Measurements from ENCODE around the gene BDP1. TPM values are rescaled to one million over a fixed set of nuclear protein-coding genes. Genes with fewer than 3 reads are reported as not detected.
"Not testable (repeated sequence)": the region's sequence is repeated elsewhere in the genome, so short reads cannot be mapped to it uniquely, and the experiment has no call there.

BDP1 gene
- polyA plus RNA-seq, 2 donors: 5.8 to 9.1 TPM

GRCh38 chr5:71460693-71461092 lies 5.2 kb downstream of the BDP1 start:
- Histone ChIP-seq H3K27ac (ENCODE audit: low read depth in 2 of 2, low read length in 1 of 2) (no peak overlapping the region), H3K27me3 (ENCODE audit: control insufficient read depth in 1 of 2, insufficient read depth in 2 of 2, low read length in 2 of 2) (no peaks in the 10 kb centered on the region), H3K9me3 (ENCODE audit: control insufficient read depth in 2 of 2, insufficient read depth in 1 of 2, low read depth in 1 of 2, low read length in 1 of 2) (no peaks in the 10 kb centered on the region), H3K36me3 (ENCODE audit: control insufficient read depth in 2 of 2, insufficient read depth in 2 of 2, low read length in 1 of 2) (peaks cover 0 to 5% of the 10 kb centered on the region in 2 donors), H3K4me1 (ENCODE audit: control insufficient read depth in 2 of 2, insufficient read depth in 2 of 2, low read length in 1 of 2) (no peaks in the 10 kb centered on the region), H3K4me3 (ENCODE audit: low read depth in 1 of 2, low read length in 2 of 2) (no peak overlapping the region)
- 97 to 100% methylated on average over 1 of the region's 1 CpG for WGBS, 2 donors

DNA sequence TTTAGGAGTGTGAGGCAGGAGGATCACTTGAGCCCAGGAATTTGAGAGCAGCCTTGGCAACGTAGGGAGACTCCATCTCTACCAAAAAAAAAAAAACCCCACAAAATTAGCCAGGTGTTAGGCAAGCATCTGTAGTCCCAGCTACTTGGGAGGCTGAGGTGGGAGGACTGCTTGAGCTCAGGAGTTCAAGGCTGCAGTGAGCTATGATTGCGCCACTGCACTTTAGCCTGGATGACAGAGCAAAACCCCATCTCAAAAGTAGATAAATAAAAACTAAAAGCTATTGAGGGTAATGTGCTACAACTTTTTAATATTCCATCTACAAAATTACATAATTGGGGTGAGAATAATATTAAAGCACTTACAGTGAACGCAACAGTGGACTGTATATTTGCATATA lies 5.9 kb downstream of the BDP1 start:
- 96 to 97% methylated on average over 3 of the region's 3 CpGs for WGBS, 2 donors
- Histone ChIP-seq H3K4me3 (ENCODE audit: low read depth in 1 of 2, low read length in 2 of 2) (no peak overlapping the region), H3K27me3 (ENCODE audit: control insufficient read depth in 1 of 2, insufficient read depth in 2 of 2, low read length in 2 of 2) (no peaks in the 10 kb centered on the region), H3K36me3 (ENCODE audit: control insufficient read depth in 2 of 2, insufficient read depth in 2 of 2, low read length in 1 of 2) (peaks cover 0 to 5% of the 10 kb centered on the region in 2 donors), H3K4me1 (ENCODE audit: control insufficient read depth in 2 of 2, insufficient read depth in 2 of 2, low read length in 1 of 2) (no peaks in the 10 kb centered on the region), H3K9me3 (ENCODE audit: control insufficient read depth in 2 of 2, insufficient read depth in 1 of 2, low read depth in 1 of 2, low read length in 1 of 2) (no peaks in the 10 kb centered on the region), H3K27ac (ENCODE audit: low read depth in 2 of 2, low read length in 1 of 2) (no peak overlapping the region)

- H3K27ac ChIP-seq (ENCODE audit: low read depth in 2 of 2, low read length in 1 of 2): no peak overlapping the region
- H3K27me3 ChIP-seq (ENCODE audit: control insufficient read depth in 1 of 2, insufficient read depth in 2 of 2, low read length in 2 of 2): no peaks in the 10 kb centered on the region
- H3K36me3 ChIP-seq (ENCODE audit: control insufficient read depth in 2 of 2, insufficient read depth in 2 of 2, low read length in 1 of 2): peaks cover 2% of the 10 kb centered on the region in 2 donors
- no peaks in the 10 kb centered on the region for H3K4me1 ChIP-seq (ENCODE audit: control insufficient read depth in 2 of 2, insufficient read depth in 2 of 2, low read length in 1 of 2)
- H3K4me3 ChIP-seq (ENCODE audit: low read depth in 1 of 2, low read length in 2 of 2): no peak overlapping the region
- H3K9me3 ChIP-seq (ENCODE audit: control insufficient read depth in 2 of 2, insufficient read depth in 1 of 2, low read depth in 1 of 2, low read length in 1 of 2): no peaks in the 10 kb centered on the region
- 66 to 78% methylated on average over 9 of the region's 9 CpGs for WGBS, 2 donors
Observed at GRCh38 chr5:71471193-71471592, 15.7 kb downstream of the BDP1 start.

DNA sequence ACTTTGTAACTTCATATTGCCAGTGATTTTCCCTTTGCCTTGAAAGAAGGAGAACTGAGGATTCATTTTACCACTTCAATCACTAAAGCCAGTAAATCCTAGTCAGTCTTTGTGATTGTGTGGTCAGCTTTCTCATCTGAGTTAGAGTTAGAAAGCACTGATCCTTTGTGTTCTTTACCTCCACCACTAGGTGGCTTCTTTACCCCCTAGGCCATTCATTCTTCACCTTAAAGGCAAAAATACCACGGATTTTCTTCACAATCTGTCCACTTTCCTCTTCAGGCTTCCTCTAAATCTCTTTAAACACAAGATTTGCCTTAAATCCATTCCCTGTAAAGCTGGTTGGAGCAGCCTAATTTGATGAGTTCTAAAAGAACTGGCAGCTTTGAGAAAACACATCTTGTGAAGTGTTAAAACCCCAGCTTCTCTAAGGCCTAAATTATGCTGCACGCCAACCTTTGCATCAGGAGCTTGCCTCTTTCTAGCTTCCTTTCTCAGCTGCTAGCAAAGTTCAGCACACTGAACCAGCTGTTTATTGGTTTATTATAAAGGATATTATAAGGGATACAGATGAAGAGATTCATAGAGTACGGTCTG lies 20.4 kb downstream of the BDP1 start:
- Histone ChIP-seq H3K9me3 (ENCODE audit: control insufficient read depth in 2 of 2, insufficient read depth in 1 of 2, low read depth in 1 of 2, low read length in 1 of 2) (no peaks in the 10 kb centered on the region), H3K36me3 (ENCODE audit: control insufficient read depth in 2 of 2, insufficient read depth in 2 of 2, low read length in 1 of 2) (peaks cover 0 to 2% of the 10 kb centered on the region in 2 donors), H3K4me1 (ENCODE audit: control insufficient read depth in 2 of 2, insufficient read depth in 2 of 2, low read length in 1 of 2) (no peaks in the 10 kb centered on the region), H3K27me3 (ENCODE audit: control insufficient read depth in 1 of 2, insufficient read depth in 2 of 2, low read length in 2 of 2) (no peaks in the 10 kb centered on the region), H3K27ac (ENCODE audit: low read depth in 2 of 2, low read length in 1 of 2) (no peak overlapping the region), H3K4me3 (ENCODE audit: low read depth in 1 of 2, low read length in 2 of 2) (no peak overlapping the region)
- WGBS, 2 donors: 70% methylated on average over 3 of the region's 3 CpGs

- H3K4me1 ChIP-seq (ENCODE audit: control insufficient read depth in 2 of 2, insufficient read depth in 2 of 2, low read length in 1 of 2): no peaks in the 10 kb centered on the region
- no peak overlapping the region for H3K4me3 ChIP-seq (ENCODE audit: low read depth in 1 of 2, low read length in 2 of 2)
- H3K36me3 ChIP-seq (ENCODE audit: control insufficient read depth in 2 of 2, insufficient read depth in 2 of 2, low read length in 1 of 2): no peaks in the 10 kb centered on the region
- no peaks in the 10 kb centered on the region for H3K9me3 ChIP-seq (ENCODE audit: control insufficient read depth in 2 of 2, insufficient read depth in 1 of 2, low read depth in 1 of 2, low read length in 1 of 2)
- H3K27ac ChIP-seq (ENCODE audit: low read depth in 2 of 2, low read length in 1 of 2): no peak overlapping the region
- H3K27me3 ChIP-seq (ENCODE audit: control insufficient read depth in 1 of 2, insufficient read depth in 2 of 2, low read length in 2 of 2): no peaks in the 10 kb centered on the region
Observed at GRCh38 chr5:71481441-71481840, 26.0 kb downstream of the BDP1 start.

DNA sequence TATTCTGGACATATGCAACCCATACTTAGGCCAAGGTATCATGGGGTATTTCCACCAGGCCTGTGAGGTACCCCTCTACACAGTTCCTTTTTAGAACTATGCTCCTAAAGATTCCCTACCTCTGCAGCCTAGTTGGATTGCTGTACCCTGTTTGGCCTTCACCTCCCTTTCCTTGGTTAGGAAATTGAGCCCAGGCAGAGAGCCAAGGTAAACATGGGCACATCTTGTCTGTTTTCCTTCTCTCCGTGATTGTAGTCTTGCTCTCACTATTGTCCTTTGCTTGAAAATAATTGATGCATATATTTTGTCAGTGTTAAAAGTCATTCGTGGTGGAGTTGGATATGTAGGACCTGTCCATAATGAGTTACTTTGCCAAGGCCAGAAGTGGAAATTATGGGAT lies 26.7 kb downstream of the BDP1 start:
- Histone ChIP-seq H3K4me3 (ENCODE audit: low read depth in 1 of 2, low read length in 2 of 2) (no peak overlapping the region), H3K27ac (ENCODE audit: low read depth in 2 of 2, low read length in 1 of 2) (no peak overlapping the region), H3K9me3 (ENCODE audit: control insufficient read depth in 2 of 2, insufficient read depth in 1 of 2, low read depth in 1 of 2, low read length in 1 of 2) (no peaks in the 10 kb centered on the region), H3K36me3 (ENCODE audit: control insufficient read depth in 2 of 2, insufficient read depth in 2 of 2, low read length in 1 of 2) (no peaks in the 10 kb centered on the region), H3K4me1 (ENCODE audit: control insufficient read depth in 2 of 2, insufficient read depth in 2 of 2, low read length in 1 of 2) (no peaks in the 10 kb centered on the region), H3K27me3 (ENCODE audit: control insufficient read depth in 1 of 2, insufficient read depth in 2 of 2, low read length in 2 of 2) (no peaks in the 10 kb centered on the region)
- whole genome bisulfite sequencing, 2 donors: 28 to 33% methylated on average over 2 of the region's 2 CpGs

- no peak overlapping the region for H3K4me3 ChIP-seq (ENCODE audit: low read depth in 1 of 2, low read length in 2 of 2)
- H3K27me3 ChIP-seq (ENCODE audit: control insufficient read depth in 1 of 2, insufficient read depth in 2 of 2, low read length in 2 of 2): no peaks in the 10 kb centered on the region
- peaks cover 0 to 4% of the 10 kb centered on the region in 2 donors for H3K36me3 ChIP-seq (ENCODE audit: control insufficient read depth in 2 of 2, insufficient read depth in 2 of 2, low read length in 1 of 2)
- no peaks in the 10 kb centered on the region for H3K4me1 ChIP-seq (ENCODE audit: control insufficient read depth in 2 of 2, insufficient read depth in 2 of 2, low read length in 1 of 2)
- H3K27ac ChIP-seq (ENCODE audit: low read depth in 2 of 2, low read length in 1 of 2): no peak overlapping the region
- no peaks in the 10 kb centered on the region for H3K9me3 ChIP-seq (ENCODE audit: control insufficient read depth in 2 of 2, insufficient read depth in 1 of 2, low read depth in 1 of 2, low read length in 1 of 2)
- 52 to 73% methylated on average over 2 of the region's 2 CpGs for WGBS, 2 donors
Observed at GRCh38 chr5:71483355-71483754, 27.9 kb downstream of the BDP1 start.

- H3K4me3 ChIP-seq (ENCODE audit: low read depth in 1 of 2, low read length in 2 of 2): no peak overlapping the region
- H3K4me1 ChIP-seq (ENCODE audit: control insufficient read depth in 2 of 2, insufficient read depth in 2 of 2, low read length in 1 of 2): no peaks in the 10 kb centered on the region
- WGBS, 2 donors: 95 to 97% methylated on average over 5 of the region's 5 CpGs
- no peaks in the 10 kb centered on the region for H3K9me3 ChIP-seq (ENCODE audit: control insufficient read depth in 2 of 2, insufficient read depth in 1 of 2, low read depth in 1 of 2, low read length in 1 of 2)
- no peak overlapping the region for H3K27ac ChIP-seq (ENCODE audit: low read depth in 2 of 2, low read length in 1 of 2)
- H3K27me3 ChIP-seq (ENCODE audit: control insufficient read depth in 1 of 2, insufficient read depth in 2 of 2, low read length in 2 of 2): no peaks in the 10 kb centered on the region
- H3K36me3 ChIP-seq (ENCODE audit: control insufficient read depth in 2 of 2, insufficient read depth in 2 of 2, low read length in 1 of 2): peaks cover 3 to 4% of the 10 kb centered on the region in 2 donors
Observed at GRCh38 chr5:71492817-71493615, 37.6 kb downstream of the BDP1 start.

- not testable (repeated sequence) for H3K27me3 ChIP-seq (ENCODE audit: control insufficient read depth in 1 of 2, insufficient read depth in 2 of 2, low read length in 2 of 2); H3K4me3 ChIP-seq (ENCODE audit: low read depth in 1 of 2, low read length in 2 of 2); H3K9me3 ChIP-seq (ENCODE audit: control insufficient read depth in 2 of 2, insufficient read depth in 1 of 2, low read depth in 1 of 2, low read length in 1 of 2); H3K27ac ChIP-seq (ENCODE audit: low read depth in 2 of 2, low read length in 1 of 2); H3K4me1 ChIP-seq (ENCODE audit: control insufficient read depth in 2 of 2, insufficient read depth in 2 of 2, low read length in 1 of 2); H3K36me3 ChIP-seq (ENCODE audit: control insufficient read depth in 2 of 2, insufficient read depth in 2 of 2, low read length in 1 of 2)
- WGBS, 2 donors: 90 to 95% methylated on average over 4 of the region's 4 CpGs
Observed at GRCh38 chr5:71494202-71494601, 38.8 kb downstream of the BDP1 start.

DNA sequence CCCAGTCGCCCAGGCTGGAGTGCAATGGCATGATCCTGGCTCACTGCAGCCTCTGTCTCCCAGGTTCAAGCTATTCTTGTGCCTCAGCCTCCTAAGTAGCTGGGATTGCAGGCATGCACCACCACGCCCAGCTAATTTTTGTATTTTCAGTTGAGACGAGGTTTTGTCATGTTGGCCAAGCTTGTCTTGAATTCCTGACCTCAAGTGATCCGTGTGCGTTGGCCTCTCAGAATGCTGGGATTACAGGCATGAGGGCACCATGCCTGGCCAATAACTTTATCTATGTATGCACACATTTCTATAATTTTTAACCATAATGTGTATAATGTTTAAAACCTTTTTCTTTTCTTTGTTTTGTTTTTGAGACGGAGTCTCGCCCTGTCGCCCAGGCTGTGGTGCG lies 43.3 kb downstream of the BDP1 start:
- H3K27ac ChIP-seq (ENCODE audit: low read depth in 2 of 2, low read length in 1 of 2); H3K4me1 ChIP-seq (ENCODE audit: control insufficient read depth in 2 of 2, insufficient read depth in 2 of 2, low read length in 1 of 2); H3K36me3 ChIP-seq (ENCODE audit: control insufficient read depth in 2 of 2, insufficient read depth in 2 of 2, low read length in 1 of 2); H3K27me3 ChIP-seq (ENCODE audit: control insufficient read depth in 1 of 2, insufficient read depth in 2 of 2, low read length in 2 of 2); H3K4me3 ChIP-seq (ENCODE audit: low read depth in 1 of 2, low read length in 2 of 2); H3K9me3 ChIP-seq (ENCODE audit: control insufficient read depth in 2 of 2, insufficient read depth in 1 of 2, low read depth in 1 of 2, low read length in 1 of 2): not testable (repeated sequence)
- 91 to 93% methylated on average over 9 of the region's 9 CpGs for WGBS, 2 donors
